MM.1S (cell line): ENCODE measurements around the gene FKBP9.

Source experiments
- CTCF ChIP-seq: fragments of 300-600 bp; sonication (generic); IDR thresholded peaks from 2 replicates; pipeline ENCODE4 v1.5.1; 2016; ENCODE audit warnings: antibody characterized with exemption, low read length, mixed read lengths
- EZH2 ChIP-seq: fragments of 300-600 bp; sonication (generic); optimal IDR thresholded peaks from 2 replicates; pipeline ENCODE3; 2017; ENCODE audit warnings: low read depth, mild to moderate bottlenecking, antibody characterized with exemption, low read length, mixed read lengths
- EZH2phosphoT487 ChIP-seq: fragments of 300-600 bp; sonication (generic); IDR thresholded peaks from 2 replicates; pipeline ENCODE4 v1.6.1; 2018; ENCODE audit warnings: antibody characterized with exemption, low read length

- TF ChIP-seq EZH2phosphoT487 (no peak), EZH2 (no peak), CTCF (no peak)
Measured at GRCh38 chr7:33039257-33039902, 82.1 kb downstream of the FKBP9 start.
